ENCODE data around the gene MEGF8.

MEGF8 gene

GRCh38 chr19:42367929-42368328 lies 42.5 kb downstream of the MEGF8 start:
- no peak overlapping the region for H3K27ac ChIP-seq
- TF ChIP-seq CTCF (IDR thresholded peaks at IDR 0.05): no peak
- TF ChIP-seq ZFX (IDR thresholded peaks at IDR 0.05; ENCODE audit: borderline replicate concordance): no peak

GRCh38 chr19:42368360-42368759 lies 42.9 kb downstream of the MEGF8 start:
- no peak for TF ChIP-seq CTCF (IDR thresholded peaks at IDR 0.05)
- TF ChIP-seq ZFX (IDR thresholded peaks at IDR 0.05; ENCODE audit: borderline replicate concordance): no peak

DNA sequence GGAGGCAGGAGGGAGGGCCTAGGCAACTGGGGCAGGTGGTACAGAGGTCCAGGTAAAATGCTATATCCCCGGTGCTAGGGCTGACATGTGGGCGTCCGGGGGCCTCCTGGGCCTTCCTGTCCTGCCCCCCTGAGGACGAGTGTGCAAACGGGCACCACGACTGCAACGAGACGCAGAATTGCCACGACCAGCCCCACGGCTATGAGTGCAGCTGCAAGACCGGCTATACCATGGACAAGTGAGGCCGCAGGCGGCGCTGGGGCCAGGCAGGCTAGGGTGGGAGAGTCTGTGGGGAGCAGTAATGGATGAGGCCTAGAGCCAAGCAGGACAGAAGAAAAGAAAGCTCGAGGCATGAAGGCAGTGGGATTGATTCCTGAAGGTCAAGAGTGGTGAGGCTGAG lies 43.3 kb downstream of the MEGF8 start:
- no peak overlapping the region for H3K27ac ChIP-seq
- TF ChIP-seq ZFX (IDR thresholded peaks at IDR 0.05; ENCODE audit: borderline replicate concordance) (no peak), CTCF (IDR thresholded peaks at IDR 0.05) (no peak)

More at GRCh38 chr19:42368360-42368759, 42.9 kb downstream of the MEGF8 start:
- H3K27ac ChIP-seq: no peak overlapping the region

- no peak overlapping the region for H3K27ac ChIP-seq
- TF ChIP-seq CTCF (IDR thresholded peaks at IDR 0.05): no peak
- TF ChIP-seq ZFX (IDR thresholded peaks at IDR 0.05; ENCODE audit: borderline replicate concordance): no peak
These were observed 44.1 kb downstream of the MEGF8 start for GRCh38 chr19:42369433-42370067.

DNA sequence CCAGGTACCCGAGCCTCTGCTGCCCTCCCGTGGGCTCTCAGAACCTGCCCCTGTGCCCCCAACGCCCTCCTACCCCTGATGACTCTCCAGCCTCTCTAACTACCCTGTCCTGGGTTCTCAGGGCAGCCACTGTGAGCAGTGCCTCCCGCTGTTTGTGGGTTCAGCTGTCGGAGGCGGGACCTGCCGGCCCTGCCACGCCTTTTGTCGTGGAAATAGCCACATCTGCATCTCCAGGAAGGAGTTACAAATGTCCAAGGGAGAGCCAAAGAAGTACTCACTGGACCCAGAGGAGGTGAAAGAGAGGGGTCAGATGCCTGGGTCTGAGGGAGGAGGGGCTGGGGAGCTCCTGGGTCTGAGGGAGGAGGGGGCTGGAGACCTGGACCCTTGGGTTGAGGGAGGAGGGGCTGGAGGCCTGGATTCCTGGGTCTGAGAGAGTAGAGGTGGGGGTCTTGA lies 44.7 kb downstream of the MEGF8 start:
- no peak for TF ChIP-seq ZFX (IDR thresholded peaks at IDR 0.05; ENCODE audit: borderline replicate concordance)
- TF ChIP-seq CTCF (IDR thresholded peaks at IDR 0.05): no peak
- H3K27ac ChIP-seq: no peak overlapping the region

DNA sequence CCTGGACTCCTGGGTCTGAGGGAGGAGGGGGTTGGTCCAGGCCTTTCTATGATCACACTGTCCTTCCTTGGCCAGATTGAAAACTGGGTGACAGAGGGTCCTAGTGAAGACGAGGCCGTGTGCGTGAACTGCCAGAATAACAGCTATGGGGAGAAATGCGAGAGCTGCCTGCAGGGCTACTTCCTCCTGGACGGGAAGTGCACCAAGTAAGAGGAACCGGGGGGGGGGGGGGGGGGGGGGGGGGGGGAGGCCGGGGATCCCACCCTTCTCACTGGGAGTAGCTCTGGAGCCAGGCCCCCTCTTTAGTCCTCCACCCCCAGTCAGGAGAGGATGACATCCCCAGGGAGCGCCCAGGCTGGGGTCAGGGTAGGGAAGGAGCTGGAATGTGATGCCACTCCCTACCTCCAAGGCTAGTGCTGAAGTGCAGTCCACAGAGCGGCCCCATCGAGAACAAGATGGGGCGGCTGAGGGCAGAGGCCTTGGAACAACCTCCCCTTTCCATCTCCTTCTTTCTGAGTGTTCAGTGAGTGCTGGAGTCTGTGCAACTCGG lies 45.3 kb downstream of the MEGF8 start:
- TF ChIP-seq CTCF (IDR thresholded peaks at IDR 0.05) (no peak), ZFX (IDR thresholded peaks at IDR 0.05; ENCODE audit: borderline replicate concordance) (no peak)
- H3K27ac ChIP-seq: no peak overlapping the region

- H3K27ac ChIP-seq: no peak overlapping the region
- no peak for TF ChIP-seq ZFX (IDR thresholded peaks at IDR 0.05; ENCODE audit: borderline replicate concordance)
- TF ChIP-seq CTCF (IDR thresholded peaks at IDR 0.05): no peak
These were observed 49.5 kb downstream of the MEGF8 start for GRCh38 chr19:42374826-42375376.

Data from 22Rv1 (cell line).